SIG-M5 (cell line): Measurements from ENCODE around the gene PRRT1B.
"Not testable (repeated sequence)": the region's sequence is repeated elsewhere in the genome, so short reads cannot be mapped to it uniquely, and the experiment has no call there.

Experiments
- DNase-seq: peaks from one replicate; lab custom pipeline; 2025; lab: John Stamatoyannopoulos, UW

PRRT1B gene

GRCh38 chr9:131522257-131523085 lies 22.9 kb upstream of the PRRT1B start:
- DNase-seq = no peak

- no peak for DNase-seq
Observed at GRCh38 chr9:131523086-131523388, 22.3 kb upstream of the PRRT1B start.

DNA sequence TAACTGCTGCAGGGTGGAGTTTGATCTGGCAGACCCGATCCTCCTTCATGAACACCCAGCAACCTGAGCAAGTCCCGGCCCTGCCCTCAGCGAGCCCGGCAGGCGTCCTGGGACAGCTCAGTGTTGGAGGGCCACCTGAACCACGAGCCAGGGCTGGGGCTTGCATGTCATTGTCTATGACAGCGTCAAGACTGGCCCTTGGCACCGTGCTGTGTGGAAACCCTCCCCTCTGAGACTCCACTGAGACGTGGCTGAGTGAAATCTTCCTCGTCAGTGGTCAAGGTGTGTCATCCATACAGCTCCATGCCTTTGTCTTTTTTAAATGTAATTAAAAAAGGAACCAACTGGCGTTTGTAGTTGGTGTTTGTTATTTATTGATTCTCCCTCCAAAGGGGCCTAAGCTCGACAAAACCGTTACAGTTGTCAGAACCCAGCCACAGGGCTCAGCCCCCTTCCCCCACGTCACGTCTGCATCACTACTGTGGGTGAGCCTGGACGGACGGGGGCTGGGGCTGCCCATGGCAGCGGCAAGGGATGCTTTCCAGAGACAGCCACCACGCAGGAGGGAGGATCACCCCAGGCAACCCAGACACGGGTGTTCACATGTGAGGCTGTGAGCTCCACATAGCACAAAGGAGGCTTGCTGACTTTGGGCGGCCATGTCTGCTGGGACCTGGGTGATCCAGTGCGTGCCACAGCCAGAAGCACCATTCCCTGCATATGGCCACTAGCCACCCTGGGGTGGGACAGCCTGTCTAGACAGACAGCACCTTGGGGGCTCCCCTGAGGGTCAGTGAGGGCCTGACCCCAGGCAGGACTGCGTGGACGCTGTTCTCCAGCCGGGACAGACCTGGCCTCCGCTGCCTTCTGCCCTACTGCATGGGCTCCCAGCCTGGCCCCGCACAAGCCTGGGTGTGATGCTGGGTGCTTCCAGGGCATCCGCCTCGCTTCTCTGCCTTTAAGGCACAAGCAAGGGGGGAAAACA lies 21.6 kb upstream of the PRRT1B start:
- DNase-seq = no peak

- no peak for DNase-seq
Observed at GRCh38 chr9:131524665-131525315, 20.5 kb upstream of the PRRT1B start.

- no peak for DNase-seq
Observed at GRCh38 chr9:131525643-131526565, 19.4 kb upstream of the PRRT1B start.

DNA sequence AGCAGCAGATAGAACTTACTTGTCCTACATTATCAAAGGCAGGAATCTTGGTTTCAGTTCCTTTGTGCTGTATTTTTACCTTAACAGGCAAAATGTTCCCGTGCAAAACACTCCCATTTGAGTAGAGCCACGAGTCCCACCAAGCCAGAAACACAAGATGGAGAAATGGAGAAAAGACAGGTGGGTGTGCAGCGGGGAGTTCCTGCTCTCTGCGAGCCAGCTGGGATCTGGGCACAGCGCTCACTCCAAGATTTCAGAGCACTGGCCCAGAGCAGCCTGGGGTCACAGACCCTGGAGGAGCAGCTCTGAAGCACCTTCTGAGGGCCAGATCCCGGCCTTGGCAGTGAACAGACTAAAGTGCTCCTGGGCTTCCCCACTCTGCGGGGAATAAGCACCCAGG lies 17.1 kb upstream of the PRRT1B start:
- no peak for DNase-seq

- no peak for DNase-seq
Observed at GRCh38 chr9:131528886-131529505, 16.3 kb upstream of the PRRT1B start.

DNA sequence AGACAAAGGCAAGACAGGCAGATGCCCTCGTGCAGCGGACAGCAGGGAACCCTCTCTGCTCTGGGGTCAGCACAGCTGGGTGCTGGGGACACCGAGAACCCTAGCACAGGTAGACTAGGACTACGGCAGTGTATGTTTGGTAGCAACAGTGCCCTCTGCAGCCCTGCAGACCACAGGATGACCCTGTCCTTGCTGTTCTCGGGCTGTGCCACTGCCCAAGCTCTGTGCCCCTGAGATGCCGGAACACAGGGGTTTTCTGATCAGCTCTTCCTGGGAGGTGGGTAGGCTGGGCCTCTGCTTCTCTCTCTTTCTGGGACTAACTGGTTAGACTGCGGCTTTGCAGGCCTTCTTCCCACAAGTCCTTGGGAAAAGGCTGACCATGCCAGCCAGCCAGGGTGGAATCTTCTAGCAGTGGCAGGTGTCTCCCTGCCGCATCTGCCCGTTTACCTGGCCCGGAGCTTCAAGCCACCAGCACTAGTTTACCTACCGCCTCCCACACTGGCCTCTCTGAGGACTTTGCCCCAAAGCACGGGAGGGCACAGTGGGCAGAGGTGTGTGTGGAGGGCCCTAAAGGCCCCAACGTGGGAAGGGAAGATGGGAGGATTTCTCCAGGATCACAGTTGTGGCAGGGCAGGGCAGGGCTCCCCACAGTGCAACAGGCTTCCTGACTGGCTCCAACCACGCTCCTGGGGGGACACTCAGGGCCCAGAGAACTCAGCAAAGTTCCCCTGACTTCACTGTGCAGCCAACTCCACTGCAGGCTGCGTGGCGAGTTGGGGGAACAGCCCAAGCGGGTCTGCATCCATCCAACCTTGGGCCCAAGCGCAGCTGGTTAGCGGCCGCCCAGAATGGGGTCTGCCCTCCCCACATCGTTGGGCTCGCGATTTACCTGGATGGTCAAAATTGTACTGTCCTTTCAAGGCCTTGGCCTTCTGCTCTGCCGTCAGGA lies 15.5 kb upstream of the PRRT1B start:
- DNase-seq = no peak

DNA sequence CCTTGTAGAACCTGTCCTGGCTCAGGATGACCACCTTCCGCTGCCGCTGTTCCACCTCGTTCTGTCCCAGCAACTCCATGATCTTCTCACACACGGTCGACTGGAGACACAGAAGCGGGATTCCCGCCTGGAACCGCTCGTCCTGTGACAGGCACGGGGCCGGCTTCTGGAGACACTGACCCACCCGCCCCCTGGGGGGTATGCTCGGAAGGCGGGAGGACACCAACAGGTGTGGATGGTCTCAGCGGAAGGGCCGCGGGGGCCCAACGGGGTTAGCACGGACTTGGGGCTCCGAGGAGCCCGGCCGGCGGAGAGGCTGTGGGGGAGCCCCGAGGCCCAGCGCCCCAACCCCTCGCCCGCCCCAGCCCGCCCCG lies 14.8 kb upstream of the PRRT1B start:
- DNase-seq = no peak

- DNase-seq = peak; percentile 0
Observed at GRCh38 chr9:131530920-131531832, 14.1 kb upstream of the PRRT1B start, which contains the start of gene UCK1. Gene UCK1, minus strand, starts transcription at chr9:131531263. Its CDS starts 89 bp downstream, at chr9:131531174.

GRCh38 chr9:131534721-131535237 lies 10.5 kb upstream of the PRRT1B start:
- no peak for DNase-seq

- DNase-seq = no peak
Observed at GRCh38 chr9:131537946-131538345, 7.4 kb upstream of the PRRT1B start.

GRCh38 chr9:131539223-131539923 lies 6.0 kb upstream of the PRRT1B start:
- DNase-seq = no peak

GRCh38 chr9:131543141-131543540 lies 2.2 kb upstream of the PRRT1B start:
- DNase-seq = no peak

- DNase-seq = no peak
Observed at GRCh38 chr9:131545786-131546335, 538 bp downstream of the PRRT1B start.

- no peak for DNase-seq
Observed at GRCh38 chr9:131546336-131547084, 1.2 kb downstream of the PRRT1B start.

- not testable (repeated sequence) for DNase-seq
Observed at GRCh38 chr9:131549186-131549585, 3.9 kb downstream of the PRRT1B start.
